Endothelial cell (in vitro differentiated cells): ENCODE results near the gene VPS51. TPM values are rescaled to one million over a fixed set of nuclear protein-coding genes. Genes with fewer than 3 reads are reported as not detected.

Source experiments
- DNase-seq: peaks from one replicate; pipeline ENCODE4 v3.0.0; 2021; ENCODE audit warnings: low spot score
- H3K27ac Mint-ChIP-seq: one replicate; pipeline ENCODE4 v1.8.0; 2021; ENCODE audit warnings: mixed read lengths, inconsistent platforms; ENCODE audit not compliant: unreplicated experiment
- H3K27me3 Mint-ChIP-seq: one replicate; pipeline ENCODE4 v1.8.0; 2021; ENCODE audit warnings: mild to moderate bottlenecking, moderate library complexity, mixed read lengths, inconsistent platforms; ENCODE audit not compliant: unreplicated experiment
- H3K36me3 Mint-ChIP-seq: one replicate; pipeline ENCODE4 v1.8.0; 2021; ENCODE audit warnings: mild to moderate bottlenecking, low read depth, mixed read lengths, inconsistent platforms; ENCODE audit not compliant: unreplicated experiment
- H3K4me1 Mint-ChIP-seq: one replicate; pipeline ENCODE4 v1.8.0; 2021; ENCODE audit warnings: mild to moderate bottlenecking, mixed read lengths, inconsistent platforms; ENCODE audit not compliant: unreplicated experiment
- H3K4me3 Mint-ChIP-seq: one replicate; pipeline ENCODE4 v1.8.0; 2021; ENCODE audit warnings: mild to moderate bottlenecking, mixed read lengths, inconsistent platforms; ENCODE audit not compliant: unreplicated experiment
- H3K9me3 Mint-ChIP-seq: one replicate; pipeline ENCODE4 v1.8.0; 2021; ENCODE audit warnings: mixed read lengths, inconsistent platforms; ENCODE audit not compliant: unreplicated experiment
- total RNA-seq: library from RNA; stranded (reverse); fragmentation: NEBNext Ultra II Directional; extraction: Animal tissue kit (Norgen Biotek cat#: 25700); gene quantifications from one replicate; pipeline ENCODE4 v1.2.1, GENCODE V29; 2021; ENCODE audit not compliant: unreplicated experiment
- TF ChIP-seq, protein P1 (sequence below): fragments of 200-600 bp; sonication (generic); IDR thresholded peaks from one replicate; pipeline ENCODE4 v1.5.0; 2021; ENCODE audit warnings: antibody characterized with exemption; ENCODE audit not compliant: unreplicated experiment

Gene VPS51
- total RNA-seq, 1 donor from 2014 or later = 161 TPM

GRCh38 chr11:65112546-65113360 is 16.7 kb downstream of the VPS51 start:
- Mint-ChIP-seq H3K27me3 (peaks cover 22% of the 10 kb centered on the region), H3K4me3 (peak overlapping the region; percentile 84), H3K36me3 (peaks cover 16% of the 10 kb centered on the region), H3K27ac (no peak overlapping the region), H3K9me3 (no peaks in the 10 kb centered on the region), H3K4me1 (peaks cover 6% of the 10 kb centered on the region)
- DNase-seq = peak; percentile 61
- TF ChIP-seq, protein P1, sequence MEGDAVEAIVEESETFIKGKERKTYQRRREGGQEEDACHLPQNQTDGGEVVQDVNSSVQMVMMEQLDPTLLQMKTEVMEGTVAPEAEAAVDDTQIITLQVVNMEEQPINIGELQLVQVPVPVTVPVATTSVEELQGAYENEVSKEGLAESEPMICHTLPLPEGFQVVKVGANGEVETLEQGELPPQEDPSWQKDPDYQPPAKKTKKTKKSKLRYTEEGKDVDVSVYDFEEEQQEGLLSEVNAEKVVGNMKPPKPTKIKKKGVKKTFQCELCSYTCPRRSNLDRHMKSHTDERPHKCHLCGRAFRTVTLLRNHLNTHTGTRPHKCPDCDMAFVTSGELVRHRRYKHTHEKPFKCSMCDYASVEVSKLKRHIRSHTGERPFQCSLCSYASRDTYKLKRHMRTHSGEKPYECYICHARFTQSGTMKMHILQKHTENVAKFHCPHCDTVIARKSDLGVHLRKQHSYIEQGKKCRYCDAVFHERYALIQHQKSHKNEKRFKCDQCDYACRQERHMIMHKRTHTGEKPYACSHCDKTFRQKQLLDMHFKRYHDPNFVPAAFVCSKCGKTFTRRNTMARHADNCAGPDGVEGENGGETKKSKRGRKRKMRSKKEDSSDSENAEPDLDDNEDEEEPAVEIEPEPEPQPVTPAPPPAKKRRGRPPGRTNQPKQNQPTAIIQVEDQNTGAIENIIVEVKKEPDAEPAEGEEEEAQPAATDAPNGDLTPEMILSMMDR = peak; percentile 82

- H3K4me1 Mint-ChIP-seq = peaks cover 8% of the 10 kb centered on the region
- TF ChIP-seq, protein P1 = no peak
- no peaks in the 10 kb centered on the region for H3K9me3 Mint-ChIP-seq
- H3K27me3 Mint-ChIP-seq = peaks cover 22% of the 10 kb centered on the region
- H3K4me3 Mint-ChIP-seq = peak overlapping the region; percentile 84
- peak overlapping the region; percentile 70 for H3K27ac Mint-ChIP-seq
- H3K36me3 Mint-ChIP-seq = peaks cover 17% of the 10 kb centered on the region
- DNase-seq = no peak
Measured at GRCh38 chr11:65113361-65113756, 17.3 kb downstream of the VPS51 start.

- no peak for DNase-seq
- H3K27ac Mint-ChIP-seq = peak overlapping the region; percentile 70
- H3K36me3 Mint-ChIP-seq = peaks cover 22% of the 10 kb centered on the region
- peak overlapping the region; percentile 84 for H3K4me3 Mint-ChIP-seq
- peaks cover 13% of the 10 kb centered on the region for H3K4me1 Mint-ChIP-seq
- H3K9me3 Mint-ChIP-seq = no peaks in the 10 kb centered on the region
- TF ChIP-seq, protein P1 = no peak
- H3K27me3 Mint-ChIP-seq = peaks cover 25% of the 10 kb centered on the region
Measured at GRCh38 chr11:65113839-65114238, 17.8 kb downstream of the VPS51 start.

GRCh38 chr11:65114538-65115171 is 18.6 kb downstream of the VPS51 start:
- Mint-ChIP-seq H3K36me3 (peaks cover 26% of the 10 kb centered on the region), H3K9me3 (no peaks in the 10 kb centered on the region), H3K4me1 (peaks cover 14% of the 10 kb centered on the region), H3K27me3 (peaks cover 29% of the 10 kb centered on the region), H3K27ac (no peak overlapping the region), H3K4me3 (peak overlapping the region; percentile 62)
- DNase-seq = no peak
- TF ChIP-seq, protein P1 = no peak
